ENCODE results near the gene TBC1D5.
A peak's percentile ranks its signal among the peaks of the same experiment; 100 is the strongest.
"Not testable (repeated sequence)": the region's sequence is repeated elsewhere in the genome, so short reads cannot be mapped to it uniquely, and the experiment has no call there.

Gene TBC1D5

DNA sequence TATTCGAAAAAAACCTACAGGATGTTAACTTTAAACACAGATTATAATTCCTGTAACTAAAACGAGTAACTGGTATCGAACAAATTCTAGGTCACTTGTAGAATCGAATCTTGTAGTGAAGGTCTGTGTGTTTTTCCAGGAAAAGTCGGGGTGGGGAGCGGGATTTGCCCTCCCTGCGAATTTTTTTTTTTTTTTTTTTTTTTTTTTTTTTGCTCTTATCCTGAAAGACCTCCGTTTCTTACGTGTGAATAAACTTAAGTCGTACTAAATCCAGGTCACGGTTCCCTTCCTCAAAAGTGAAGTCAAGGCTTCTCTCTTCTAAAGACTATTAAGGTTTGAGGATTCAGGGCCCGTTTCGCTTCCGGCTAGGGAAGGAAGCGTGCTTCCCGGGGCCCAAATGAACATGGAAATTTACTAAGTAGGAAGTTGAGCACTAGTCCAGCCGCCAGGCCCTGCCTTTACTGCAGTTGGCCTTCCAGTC lies 770 bp downstream of the TBC1D5 start:
- peak overlapping the region; percentile 71 for H3K4me3 ChIP-seq (replicated peaks; ENCODE audit: low read depth, low read length)
- no peak for DNase-seq (ENCODE audit: low read depth)
- TF ChIP-seq, protein P1, sequence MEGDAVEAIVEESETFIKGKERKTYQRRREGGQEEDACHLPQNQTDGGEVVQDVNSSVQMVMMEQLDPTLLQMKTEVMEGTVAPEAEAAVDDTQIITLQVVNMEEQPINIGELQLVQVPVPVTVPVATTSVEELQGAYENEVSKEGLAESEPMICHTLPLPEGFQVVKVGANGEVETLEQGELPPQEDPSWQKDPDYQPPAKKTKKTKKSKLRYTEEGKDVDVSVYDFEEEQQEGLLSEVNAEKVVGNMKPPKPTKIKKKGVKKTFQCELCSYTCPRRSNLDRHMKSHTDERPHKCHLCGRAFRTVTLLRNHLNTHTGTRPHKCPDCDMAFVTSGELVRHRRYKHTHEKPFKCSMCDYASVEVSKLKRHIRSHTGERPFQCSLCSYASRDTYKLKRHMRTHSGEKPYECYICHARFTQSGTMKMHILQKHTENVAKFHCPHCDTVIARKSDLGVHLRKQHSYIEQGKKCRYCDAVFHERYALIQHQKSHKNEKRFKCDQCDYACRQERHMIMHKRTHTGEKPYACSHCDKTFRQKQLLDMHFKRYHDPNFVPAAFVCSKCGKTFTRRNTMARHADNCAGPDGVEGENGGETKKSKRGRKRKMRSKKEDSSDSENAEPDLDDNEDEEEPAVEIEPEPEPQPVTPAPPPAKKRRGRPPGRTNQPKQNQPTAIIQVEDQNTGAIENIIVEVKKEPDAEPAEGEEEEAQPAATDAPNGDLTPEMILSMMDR (IDR thresholded peaks at IDR 0.05; ENCODE audit: low read length, missing control alignments), result no peak

DNA sequence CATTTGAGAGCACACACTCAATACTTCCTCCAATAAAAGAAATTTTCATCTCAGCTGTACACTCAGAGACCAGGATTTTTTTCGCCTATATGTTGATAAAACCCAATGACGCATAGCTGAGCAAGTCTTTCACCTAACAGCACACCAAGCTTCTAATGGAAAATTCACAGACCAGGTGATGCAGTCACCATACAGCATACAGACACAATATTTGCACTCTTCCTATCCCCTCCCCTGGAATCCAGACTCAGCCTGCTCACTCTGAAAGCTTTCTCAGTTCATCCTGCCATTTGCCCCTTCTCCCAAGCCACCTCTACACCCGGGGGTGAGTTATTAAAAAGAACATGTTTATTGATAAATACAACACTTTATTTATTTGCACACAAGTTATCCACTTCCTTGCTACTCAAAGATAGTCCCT lies 1.7 kb downstream of the TBC1D5 start:
- TF ChIP-seq, protein P1 (IDR thresholded peaks at IDR 0.05; ENCODE audit: low read length, missing control alignments), result no peak
- peak overlapping the region; percentile 71 for H3K4me3 ChIP-seq (replicated peaks; ENCODE audit: low read depth, low read length)
- DNase-seq (ENCODE audit: low read depth), result peak; percentile 50

DNA sequence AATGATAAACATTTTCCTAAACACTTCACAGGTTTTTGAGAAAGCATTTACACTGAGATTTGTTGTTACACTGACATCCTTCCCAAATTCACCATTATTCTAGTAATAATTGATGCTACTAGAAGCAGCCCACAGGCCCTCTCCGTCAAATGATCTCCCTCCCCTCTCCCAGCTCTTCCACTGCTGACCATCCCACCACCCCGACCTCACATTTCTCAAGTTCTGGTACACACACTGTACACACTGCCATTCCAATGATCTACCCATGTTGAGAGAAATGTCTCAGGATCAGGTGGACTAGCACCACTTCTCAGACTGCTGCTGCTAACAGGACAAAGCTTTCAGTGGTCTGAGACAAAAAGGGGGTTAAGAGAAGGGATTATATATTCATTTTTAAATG lies 3.5 kb downstream of the TBC1D5 start:
- no peak overlapping the region for H3K4me3 ChIP-seq (replicated peaks; ENCODE audit: low read depth, low read length)
- TF ChIP-seq, protein P1 (IDR thresholded peaks at IDR 0.05; ENCODE audit: low read length, missing control alignments), result no peak
- DNase-seq (ENCODE audit: low read depth), result no peak

DNA sequence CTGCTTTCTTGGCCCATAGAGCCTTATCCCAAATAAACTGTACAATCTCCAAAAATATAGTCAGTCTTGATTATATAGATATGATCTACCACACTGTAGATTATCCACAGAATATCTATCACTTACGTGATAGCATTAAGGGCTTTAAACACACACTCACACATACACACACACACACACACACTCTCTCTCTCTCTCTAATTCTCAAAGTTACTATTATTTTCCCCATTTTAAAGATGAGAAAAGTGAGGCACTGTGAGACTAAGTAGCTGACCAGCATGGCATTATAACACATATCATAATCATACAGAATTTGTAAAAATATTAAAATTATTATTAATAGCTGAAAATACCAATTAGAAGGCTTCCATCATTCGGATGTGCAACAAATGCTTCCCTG lies 4.2 kb downstream of the TBC1D5 start:
- no peak for DNase-seq (ENCODE audit: low read depth)
- H3K4me3 ChIP-seq (replicated peaks; ENCODE audit: low read depth, low read length), result no peak overlapping the region
- TF ChIP-seq, protein P1 (IDR thresholded peaks at IDR 0.05; ENCODE audit: low read length, missing control alignments), result no peak

DNA sequence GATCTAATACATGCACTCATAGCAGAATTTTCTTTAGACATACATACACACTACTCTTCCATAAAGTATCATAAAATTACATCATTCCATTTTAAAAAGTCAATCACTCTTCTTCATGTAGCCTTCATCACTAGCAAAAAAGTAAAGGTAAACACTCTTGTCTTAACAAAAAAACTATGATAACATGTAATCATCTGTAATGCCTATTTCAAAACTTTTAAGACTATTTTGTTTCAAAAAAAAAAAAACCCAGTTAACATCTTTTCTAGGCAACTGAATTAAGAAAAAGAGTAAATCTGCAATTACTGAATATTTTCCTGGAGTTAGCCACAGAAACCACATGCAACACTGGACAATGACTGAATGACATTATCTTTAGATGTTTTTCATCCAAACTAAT lies 4.8 kb downstream of the TBC1D5 start:
- no peak overlapping the region for H3K4me3 ChIP-seq (replicated peaks; ENCODE audit: low read depth, low read length)
- TF ChIP-seq, protein P1 (IDR thresholded peaks at IDR 0.05; ENCODE audit: low read length, missing control alignments), result no peak
- no peak for DNase-seq (ENCODE audit: low read depth)

DNA sequence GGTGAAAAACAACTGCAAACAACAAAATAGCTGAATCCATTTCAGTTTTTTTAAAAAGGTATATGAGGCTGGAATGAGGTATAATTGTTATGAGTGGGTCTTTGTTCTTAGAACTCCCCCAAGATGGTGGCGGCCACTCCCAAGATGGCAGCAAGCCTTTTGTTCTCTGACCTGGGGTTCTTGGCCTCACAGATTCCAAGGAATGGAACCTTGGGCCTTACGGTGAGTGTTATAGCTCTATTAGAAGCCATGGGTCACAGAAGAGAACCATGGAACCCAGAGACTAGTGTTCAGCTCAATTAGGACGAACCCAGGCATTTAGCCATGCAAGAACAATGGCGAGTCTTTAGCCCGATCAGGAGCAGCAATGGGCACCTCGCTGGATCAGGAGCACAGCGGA lies 7.1 kb downstream of the TBC1D5 start:
- not testable (repeated sequence) for DNase-seq (ENCODE audit: low read depth); H3K4me3 ChIP-seq (replicated peaks; ENCODE audit: low read depth, low read length)

DNA sequence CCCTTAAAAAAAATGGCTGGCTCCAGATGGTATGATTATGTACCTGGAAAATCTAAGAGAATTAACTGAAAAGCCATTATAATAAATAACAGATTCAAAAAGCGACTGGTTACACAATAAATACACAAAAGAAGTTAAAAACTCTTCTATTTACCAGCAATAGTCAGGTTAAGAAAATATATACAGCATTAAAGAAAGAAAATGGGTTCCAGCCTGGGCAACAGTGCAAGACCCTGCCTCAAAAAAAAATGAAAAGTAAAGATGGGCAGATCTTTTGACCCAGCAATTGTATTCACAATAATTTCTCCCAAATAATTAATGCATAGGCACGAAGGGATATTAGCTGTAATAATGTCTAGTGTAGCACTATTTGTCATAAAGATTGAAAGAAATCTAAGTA lies 8.7 kb downstream of the TBC1D5 start:
- TF ChIP-seq, protein P1 (IDR thresholded peaks at IDR 0.05; ENCODE audit: low read length, missing control alignments), result no peak

More for the DNA sequence above, 8.7 kb downstream of the TBC1D5 start:
- no peak overlapping the region for H3K4me3 ChIP-seq (replicated peaks; ENCODE audit: low read depth, low read length)
- no peak for DNase-seq (ENCODE audit: low read depth)

Measured in fibroblast of pulmonary artery (primary cell).